ENCODE data around the gene GABBR2. TPM values are rescaled to one million over a fixed set of nuclear protein-coding genes. Genes with fewer than 3 reads are reported as not detected.

GABBR2 gene
- polyA plus RNA-seq, 1 of the 3 experiments (the other 2 are of a cell fraction), result not detected

DNA sequence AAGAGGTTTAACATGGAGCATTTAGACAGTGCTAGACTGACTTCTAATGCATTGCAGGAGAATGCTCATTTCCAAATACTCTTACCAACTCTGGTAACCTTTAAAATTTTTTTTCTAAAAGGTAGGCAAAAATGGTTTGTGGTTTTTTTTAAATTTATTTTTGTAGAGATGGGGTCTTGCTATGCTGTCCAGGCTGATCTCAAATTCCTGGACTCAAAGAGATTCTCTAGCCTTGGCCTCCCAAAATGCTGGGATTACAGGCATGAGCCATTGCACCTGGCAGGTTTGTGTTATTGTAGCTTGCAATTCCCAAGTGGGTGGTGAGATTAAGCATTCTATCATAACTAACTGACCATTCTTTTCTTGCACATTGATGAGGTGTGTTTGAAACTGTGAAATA lies 410.3 kb downstream of the GABBR2 start:
- Histone ChIP-seq H4K20me1 (ENCODE audit: insufficient read depth) (no peaks in the 10 kb centered on the region), H3K4me2 (no peak overlapping the region), H3K36me3 (replicated peaks in 1 of 2; ENCODE audit: control insufficient read depth in 1 of 2, insufficient read depth in 2 of 2, low read length in 1 of 2) (no peaks in the 10 kb centered on the region), H3K4me1 (ENCODE audit: control insufficient read depth in 1 of 2, insufficient read depth in 2 of 2, low read depth in 1 of 2, low read length in 1 of 2) (peaks cover 0 to 2% of the 10 kb centered on the region in 2 experiments; a peak in 1 of 4 replicates), H3K9me2 (no peaks in the 10 kb centered on the region), H3K4me3 (ENCODE audit: low read depth in 2 of 2, low read length in 1 of 2) (no peak overlapping the region), H3K79me2 (ENCODE audit: insufficient read depth) (no peaks in the 10 kb centered on the region), H3K27ac (ENCODE audit: low read depth in 2 of 2, low read length in 1 of 2) (no peak overlapping the region), H2AFZ (ENCODE audit: low read depth) (no peak overlapping the region), H3K27me3 (ENCODE audit: insufficient read depth) (peaks cover 9% of the 10 kb centered on the region; the same call in 1 of the 2 replicates), H3F3A (replicated peaks; ENCODE audit: insufficient read depth) (no peaks in the 10 kb centered on the region), H3K9me3 (no peaks in the 10 kb centered on the region), H3K9ac (no peak overlapping the region)
- TF ChIP-seq GABPA (IDR thresholded peaks at IDR 0.05; ENCODE audit: low read depth) (no peak), NFIC (IDR thresholded peaks at IDR 0.05; ENCODE audit: borderline replicate concordance) (no peak), RAD21 (IDR thresholded peaks at IDR 0.05; ENCODE audit: low read length) (no peak), JUND (IDR thresholded peaks at IDR 0.05) (no peak), RFX5 (IDR thresholded peaks at IDR 0.05; ENCODE audit: low read length) (no peak), TCF12 (IDR thresholded peaks at IDR 0.05) (no peak), TAF1 (IDR thresholded peaks at IDR 0.05; ENCODE audit: borderline replicate concordance, low read depth, low read length) (no peak), ELF1 (IDR thresholded peaks at IDR 0.05) (no peak), RXRA (IDR thresholded peaks at IDR 0.05; ENCODE audit: borderline replicate concordance, low read depth) (no peak), MXI1 (IDR thresholded peaks at IDR 0.05; ENCODE audit: low read depth, low read length) (no peak)
- TF ChIP-seq, protein P1, sequence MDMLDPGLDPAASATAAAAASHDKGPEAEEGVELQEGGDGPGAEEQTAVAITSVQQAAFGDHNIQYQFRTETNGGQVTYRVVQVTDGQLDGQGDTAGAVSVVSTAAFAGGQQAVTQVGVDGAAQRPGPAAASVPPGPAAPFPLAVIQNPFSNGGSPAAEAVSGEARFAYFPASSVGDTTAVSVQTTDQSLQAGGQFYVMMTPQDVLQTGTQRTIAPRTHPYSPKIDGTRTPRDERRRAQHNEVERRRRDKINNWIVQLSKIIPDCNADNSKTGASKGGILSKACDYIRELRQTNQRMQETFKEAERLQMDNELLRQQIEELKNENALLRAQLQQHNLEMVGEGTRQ (IDR thresholded peaks at IDR 0.05; ENCODE audit: borderline replicate concordance, low read depth, low read length), result no peak
- TF ChIP-seq, protein P2, sequence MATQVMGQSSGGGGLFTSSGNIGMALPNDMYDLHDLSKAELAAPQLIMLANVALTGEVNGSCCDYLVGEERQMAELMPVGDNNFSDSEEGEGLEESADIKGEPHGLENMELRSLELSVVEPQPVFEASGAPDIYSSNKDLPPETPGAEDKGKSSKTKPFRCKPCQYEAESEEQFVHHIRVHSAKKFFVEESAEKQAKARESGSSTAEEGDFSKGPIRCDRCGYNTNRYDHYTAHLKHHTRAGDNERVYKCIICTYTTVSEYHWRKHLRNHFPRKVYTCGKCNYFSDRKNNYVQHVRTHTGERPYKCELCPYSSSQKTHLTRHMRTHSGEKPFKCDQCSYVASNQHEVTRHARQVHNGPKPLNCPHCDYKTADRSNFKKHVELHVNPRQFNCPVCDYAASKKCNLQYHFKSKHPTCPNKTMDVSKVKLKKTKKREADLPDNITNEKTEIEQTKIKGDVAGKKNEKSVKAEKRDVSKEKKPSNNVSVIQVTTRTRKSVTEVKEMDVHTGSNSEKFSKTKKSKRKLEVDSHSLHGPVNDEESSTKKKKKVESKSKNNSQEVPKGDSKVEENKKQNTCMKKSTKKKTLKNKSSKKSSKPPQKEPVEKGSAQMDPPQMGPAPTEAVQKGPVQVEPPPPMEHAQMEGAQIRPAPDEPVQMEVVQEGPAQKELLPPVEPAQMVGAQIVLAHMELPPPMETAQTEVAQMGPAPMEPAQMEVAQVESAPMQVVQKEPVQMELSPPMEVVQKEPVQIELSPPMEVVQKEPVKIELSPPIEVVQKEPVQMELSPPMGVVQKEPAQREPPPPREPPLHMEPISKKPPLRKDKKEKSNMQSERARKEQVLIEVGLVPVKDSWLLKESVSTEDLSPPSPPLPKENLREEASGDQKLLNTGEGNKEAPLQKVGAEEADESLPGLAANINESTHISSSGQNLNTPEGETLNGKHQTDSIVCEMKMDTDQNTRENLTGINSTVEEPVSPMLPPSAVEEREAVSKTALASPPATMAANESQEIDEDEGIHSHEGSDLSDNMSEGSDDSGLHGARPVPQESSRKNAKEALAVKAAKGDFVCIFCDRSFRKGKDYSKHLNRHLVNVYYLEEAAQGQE (IDR thresholded peaks at IDR 0.05; ENCODE audit: low read depth, low read length), result no peak
- TF ChIP-seq, protein P3, sequence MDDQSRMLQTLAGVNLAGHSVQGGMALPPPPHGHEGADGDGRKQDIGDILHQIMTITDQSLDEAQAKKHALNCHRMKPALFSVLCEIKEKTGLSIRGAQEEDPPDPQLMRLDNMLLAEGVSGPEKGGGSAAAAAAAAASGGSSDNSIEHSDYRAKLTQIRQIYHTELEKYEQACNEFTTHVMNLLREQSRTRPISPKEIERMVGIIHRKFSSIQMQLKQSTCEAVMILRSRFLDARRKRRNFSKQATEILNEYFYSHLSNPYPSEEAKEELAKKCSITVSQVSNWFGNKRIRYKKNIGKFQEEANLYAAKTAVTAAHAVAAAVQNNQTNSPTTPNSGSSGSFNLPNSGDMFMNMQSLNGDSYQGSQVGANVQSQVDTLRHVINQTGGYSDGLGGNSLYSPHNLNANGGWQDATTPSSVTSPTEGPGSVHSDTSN (IDR thresholded peaks at IDR 0.05), result no peak
- ChIA-PET CTCF (interaction anchor here (1.3 to 2.8 kb wide), 3 partner anchors 9 to 477 kb away, joined by 3 to 10 read pairs (median 7); no protein-coding TSS in a partner anchor), POLR2A (no interaction called here)
- no peak for DNase-seq

DNA sequence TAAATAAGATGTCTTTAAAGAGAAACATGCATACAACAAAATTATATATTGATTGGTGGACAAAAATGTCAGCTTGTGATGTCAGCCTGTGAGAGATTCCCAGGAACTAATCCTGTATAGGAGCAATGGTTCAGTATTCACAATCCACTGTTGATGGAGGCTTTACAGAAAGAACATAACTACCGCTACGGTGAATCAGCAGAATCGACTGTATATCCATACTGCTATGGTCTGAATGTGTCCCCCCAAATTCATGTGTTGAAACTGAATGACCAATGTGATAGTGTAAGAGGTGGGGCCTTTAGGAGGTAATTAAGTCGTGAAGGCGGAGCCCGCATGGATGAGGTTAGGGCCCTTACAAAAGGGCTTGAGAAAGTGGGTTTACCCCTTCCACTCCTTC lies 412.9 kb downstream of the GABBR2 start:
- no peaks in the 10 kb centered on the region for H3F3A ChIP-seq (replicated peaks; ENCODE audit: insufficient read depth)
- no peak overlapping the region for H2AFZ ChIP-seq (ENCODE audit: low read depth)
- DNase-seq, result no peak
- no peak overlapping the region for H3K4me2 ChIP-seq
- WGBS (ENCODE audit: low lambda C conversion rate), result 81% methylated on average over 6 of the region's 6 CpGs
- H3K27me3 ChIP-seq (ENCODE audit: insufficient read depth), result peaks cover 24% of the 10 kb centered on the region; the same call in 1 of the 2 replicates
- TF ChIP-seq RFX5 (IDR thresholded peaks at IDR 0.05; ENCODE audit: low read length) (no peak), MEF2A (IDR thresholded peaks at IDR 0.05; ENCODE audit: borderline replicate concordance, low read depth) (no peak), TAF1 (IDR thresholded peaks at IDR 0.05; ENCODE audit: borderline replicate concordance, low read depth, low read length) (no peak), RXRA (IDR thresholded peaks at IDR 0.05; ENCODE audit: borderline replicate concordance, low read depth) (no peak), RCOR1 (IDR thresholded peaks at IDR 0.05; ENCODE audit: low read length) (no peak), FOXM1 (IDR thresholded peaks at IDR 0.05; ENCODE audit: low read depth) (no peak), GATA2 (CRISPR knock-in tag; IDR thresholded peaks at IDR 0.05) (no peak), RAD21 (IDR thresholded peaks at IDR 0.05; ENCODE audit: low read length) (no peak)
- TF ChIP-seq, protein P1 (IDR thresholded peaks at IDR 0.05; ENCODE audit: borderline replicate concordance, low read depth, low read length), result no peak
- TF ChIP-seq, protein P4, sequence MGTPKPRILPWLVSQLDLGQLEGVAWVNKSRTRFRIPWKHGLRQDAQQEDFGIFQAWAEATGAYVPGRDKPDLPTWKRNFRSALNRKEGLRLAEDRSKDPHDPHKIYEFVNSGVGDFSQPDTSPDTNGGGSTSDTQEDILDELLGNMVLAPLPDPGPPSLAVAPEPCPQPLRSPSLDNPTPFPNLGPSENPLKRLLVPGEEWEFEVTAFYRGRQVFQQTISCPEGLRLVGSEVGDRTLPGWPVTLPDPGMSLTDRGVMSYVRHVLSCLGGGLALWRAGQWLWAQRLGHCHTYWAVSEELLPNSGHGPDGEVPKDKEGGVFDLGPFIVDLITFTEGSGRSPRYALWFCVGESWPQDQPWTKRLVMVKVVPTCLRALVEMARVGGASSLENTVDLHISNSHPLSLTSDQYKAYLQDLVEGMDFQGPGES (IDR thresholded peaks at IDR 0.05; ENCODE audit: low read depth, low read length), result no peak
- no peaks in the 10 kb centered on the region for H3K36me3 ChIP-seq (replicated peaks in 1 of 2; ENCODE audit: control insufficient read depth in 1 of 2, insufficient read depth in 2 of 2, low read length in 1 of 2)
- CTCF ChIA-PET, result interaction anchor here (1.1 kb wide), 1 partner anchor 20 kb away, joined by 3 read pairs; no protein-coding TSS in a partner anchor
- H3K9me3 ChIP-seq, result no peaks in the 10 kb centered on the region
- no peaks in the 10 kb centered on the region for H3K79me2 ChIP-seq (ENCODE audit: insufficient read depth)
- no peak overlapping the region for H3K9ac ChIP-seq
- H4K20me1 ChIP-seq (ENCODE audit: insufficient read depth), result no peaks in the 10 kb centered on the region
- no peaks in the 10 kb centered on the region for H3K9me2 ChIP-seq
- POLR2A ChIA-PET, result no interaction called here
- no peak overlapping the region for H3K4me3 ChIP-seq (ENCODE audit: low read depth in 2 of 2, low read length in 1 of 2)
- H3K4me1 ChIP-seq (ENCODE audit: control insufficient read depth in 1 of 2, insufficient read depth in 2 of 2, low read depth in 1 of 2, low read length in 1 of 2), result no peaks in the 10 kb centered on the region
- H3K27ac ChIP-seq (ENCODE audit: low read depth in 2 of 2, low read length in 1 of 2), result no peak overlapping the region
